GM12872 (cell line): ENCODE data around the gene RBM14.

Experiments used
- TF ChIP-seq, protein P1 (sequence below): IDR thresholded peaks from 3 replicates; pipeline ENCODE4 v1.5.1; 2011; ENCODE audit warnings: low read depth, mild to moderate bottlenecking, low read length, moderate library complexity; ENCODE audit not compliant: insufficient read depth

RBM14 gene

DNA sequence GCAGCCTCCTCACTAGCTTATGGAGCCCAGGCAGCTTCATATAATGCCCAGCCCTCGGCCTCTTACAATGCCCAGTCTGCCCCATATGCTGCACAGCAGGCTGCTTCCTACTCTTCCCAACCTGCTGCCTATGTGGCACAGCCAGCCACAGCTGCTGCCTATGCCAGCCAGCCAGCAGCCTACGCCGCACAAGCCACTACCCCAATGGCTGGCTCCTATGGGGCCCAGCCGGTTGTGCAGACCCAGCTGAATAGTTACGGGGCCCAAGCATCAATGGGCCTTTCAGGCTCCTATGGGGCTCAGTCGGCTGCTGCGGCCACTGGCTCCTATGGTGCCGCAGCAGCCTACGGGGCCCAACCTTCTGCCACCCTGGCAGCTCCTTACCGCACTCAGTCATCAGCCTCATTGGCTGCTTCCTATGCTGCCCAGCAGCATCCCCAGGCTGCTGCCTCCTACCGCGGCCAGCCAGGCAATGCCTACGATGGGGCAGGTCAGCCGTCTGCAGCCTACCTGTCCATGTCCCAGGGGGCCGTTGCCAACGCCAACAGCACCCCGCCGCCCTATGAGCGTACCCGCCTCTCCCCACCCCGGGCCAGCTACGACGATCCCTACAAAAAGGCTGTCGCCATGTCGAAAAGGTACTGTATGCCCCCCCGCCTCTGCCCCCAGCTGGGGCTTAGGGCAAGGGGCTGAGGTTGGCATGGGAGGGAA lies 8.8 kb downstream of the RBM14 start:
- TF ChIP-seq, protein P1, sequence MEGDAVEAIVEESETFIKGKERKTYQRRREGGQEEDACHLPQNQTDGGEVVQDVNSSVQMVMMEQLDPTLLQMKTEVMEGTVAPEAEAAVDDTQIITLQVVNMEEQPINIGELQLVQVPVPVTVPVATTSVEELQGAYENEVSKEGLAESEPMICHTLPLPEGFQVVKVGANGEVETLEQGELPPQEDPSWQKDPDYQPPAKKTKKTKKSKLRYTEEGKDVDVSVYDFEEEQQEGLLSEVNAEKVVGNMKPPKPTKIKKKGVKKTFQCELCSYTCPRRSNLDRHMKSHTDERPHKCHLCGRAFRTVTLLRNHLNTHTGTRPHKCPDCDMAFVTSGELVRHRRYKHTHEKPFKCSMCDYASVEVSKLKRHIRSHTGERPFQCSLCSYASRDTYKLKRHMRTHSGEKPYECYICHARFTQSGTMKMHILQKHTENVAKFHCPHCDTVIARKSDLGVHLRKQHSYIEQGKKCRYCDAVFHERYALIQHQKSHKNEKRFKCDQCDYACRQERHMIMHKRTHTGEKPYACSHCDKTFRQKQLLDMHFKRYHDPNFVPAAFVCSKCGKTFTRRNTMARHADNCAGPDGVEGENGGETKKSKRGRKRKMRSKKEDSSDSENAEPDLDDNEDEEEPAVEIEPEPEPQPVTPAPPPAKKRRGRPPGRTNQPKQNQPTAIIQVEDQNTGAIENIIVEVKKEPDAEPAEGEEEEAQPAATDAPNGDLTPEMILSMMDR: no peak

- TF ChIP-seq, protein P1: no peak
Observed at GRCh38 chr11:66625752-66626149, 9.3 kb downstream of the RBM14 start.

- TF ChIP-seq, protein P1: no peak
Observed at GRCh38 chr11:66626382-66626781, 10.0 kb downstream of the RBM14 start.

DNA sequence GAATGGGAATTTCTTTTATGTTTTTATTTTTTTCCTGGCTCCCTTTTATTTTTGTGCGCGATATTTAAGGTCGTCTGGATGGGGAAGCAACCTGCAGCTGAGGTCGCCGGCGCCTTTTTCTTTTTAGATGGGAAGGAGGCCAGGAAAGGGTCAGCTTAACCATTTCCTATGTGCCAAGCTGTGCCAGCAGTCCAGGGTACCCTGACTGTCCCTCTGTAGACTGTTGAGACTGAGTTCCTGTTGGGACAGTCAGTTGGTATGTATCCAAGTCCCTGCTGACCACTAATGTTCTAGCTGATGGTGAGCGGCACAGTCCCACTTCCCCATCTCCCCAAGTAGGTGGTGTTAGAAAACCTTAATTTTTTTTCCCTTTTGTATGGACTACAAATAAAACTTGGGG lies 10.5 kb downstream of the RBM14 start:
- TF ChIP-seq, protein P1: no peak

DNA sequence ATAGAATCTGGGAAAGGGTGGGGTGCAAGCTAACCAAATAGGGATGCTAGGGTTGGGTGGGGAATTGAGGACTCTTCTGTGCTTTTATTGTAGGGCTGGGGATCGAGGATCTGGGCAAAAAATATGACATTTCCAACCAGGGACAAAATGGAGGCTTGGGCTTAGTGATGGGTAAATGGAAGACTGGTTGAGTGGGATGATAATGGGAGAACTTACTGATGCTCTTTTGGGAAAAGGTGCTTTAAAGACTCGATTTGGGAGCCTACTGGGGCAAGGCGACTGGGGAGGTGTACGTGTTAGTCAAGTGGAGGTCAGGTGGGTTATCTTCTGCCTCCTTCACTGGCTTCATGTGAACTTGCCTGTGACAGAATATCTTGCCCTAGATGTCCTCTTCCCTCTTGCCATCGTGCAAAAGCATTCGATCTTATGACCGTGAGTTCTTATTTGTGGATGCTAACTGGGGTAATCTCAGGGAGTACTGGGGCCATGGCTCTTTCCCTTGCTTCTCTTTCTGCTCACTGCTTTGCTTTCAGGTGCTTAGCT lies 11.7 kb downstream of the RBM14 start:
- TF ChIP-seq, protein P1: no peak

DNA sequence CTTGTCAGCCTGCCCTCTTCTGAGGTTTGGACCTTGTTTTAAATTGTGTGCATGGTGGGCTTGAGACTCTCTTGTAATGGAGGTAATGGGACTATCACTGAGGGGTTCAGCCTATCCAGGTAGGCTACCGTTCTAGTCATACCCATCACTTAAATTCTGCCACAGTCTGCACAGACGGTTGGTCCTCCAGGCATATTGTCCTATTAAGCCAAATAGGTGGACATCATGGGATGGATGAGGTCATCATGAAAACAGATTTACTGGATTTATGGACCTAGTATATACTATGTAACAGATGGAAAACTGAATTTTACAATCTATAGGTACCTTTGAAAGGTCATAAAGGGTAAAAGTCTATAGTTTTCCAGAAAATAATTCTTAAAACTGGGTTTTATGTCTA lies 12.9 kb downstream of the RBM14 start:
- TF ChIP-seq, protein P1: no peak

DNA sequence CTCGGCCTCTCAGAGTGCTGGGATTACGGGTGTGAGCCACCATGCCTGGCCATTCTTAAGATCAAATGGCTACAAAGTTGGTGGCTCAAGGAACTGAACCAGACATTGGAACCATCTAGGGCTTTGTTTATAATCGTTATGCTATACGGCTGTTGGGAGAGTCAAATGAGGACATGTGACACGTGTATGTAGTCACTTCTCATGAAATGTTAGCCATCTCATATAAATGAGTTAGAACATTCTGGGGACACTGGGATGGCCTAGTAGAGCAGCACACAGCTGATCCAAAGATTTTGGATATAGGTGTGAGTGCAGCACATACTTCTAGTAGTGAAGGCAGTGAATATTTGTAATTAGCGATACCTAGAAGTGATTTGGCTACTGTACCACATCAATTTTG lies 15.5 kb downstream of the RBM14 start:
- TF ChIP-seq, protein P1: no peak
